GM12801 (cell line): ENCODE results near the gene TRA2B.

ENCODE experiments used
- TF ChIP-seq, protein P1 (sequence below): IDR thresholded peaks from one replicate; pipeline ENCODE4 v1.5.1; 2011; ENCODE audit warnings: control low read depth; ENCODE audit not compliant: insufficient read length; ENCODE audit errors: extremely low read depth

The TRA2B gene

GRCh38 chr3:185978516-185978915 lies 40.7 kb upstream of the TRA2B start:
- TF ChIP-seq, protein P1, sequence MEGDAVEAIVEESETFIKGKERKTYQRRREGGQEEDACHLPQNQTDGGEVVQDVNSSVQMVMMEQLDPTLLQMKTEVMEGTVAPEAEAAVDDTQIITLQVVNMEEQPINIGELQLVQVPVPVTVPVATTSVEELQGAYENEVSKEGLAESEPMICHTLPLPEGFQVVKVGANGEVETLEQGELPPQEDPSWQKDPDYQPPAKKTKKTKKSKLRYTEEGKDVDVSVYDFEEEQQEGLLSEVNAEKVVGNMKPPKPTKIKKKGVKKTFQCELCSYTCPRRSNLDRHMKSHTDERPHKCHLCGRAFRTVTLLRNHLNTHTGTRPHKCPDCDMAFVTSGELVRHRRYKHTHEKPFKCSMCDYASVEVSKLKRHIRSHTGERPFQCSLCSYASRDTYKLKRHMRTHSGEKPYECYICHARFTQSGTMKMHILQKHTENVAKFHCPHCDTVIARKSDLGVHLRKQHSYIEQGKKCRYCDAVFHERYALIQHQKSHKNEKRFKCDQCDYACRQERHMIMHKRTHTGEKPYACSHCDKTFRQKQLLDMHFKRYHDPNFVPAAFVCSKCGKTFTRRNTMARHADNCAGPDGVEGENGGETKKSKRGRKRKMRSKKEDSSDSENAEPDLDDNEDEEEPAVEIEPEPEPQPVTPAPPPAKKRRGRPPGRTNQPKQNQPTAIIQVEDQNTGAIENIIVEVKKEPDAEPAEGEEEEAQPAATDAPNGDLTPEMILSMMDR, result no peak

DNA sequence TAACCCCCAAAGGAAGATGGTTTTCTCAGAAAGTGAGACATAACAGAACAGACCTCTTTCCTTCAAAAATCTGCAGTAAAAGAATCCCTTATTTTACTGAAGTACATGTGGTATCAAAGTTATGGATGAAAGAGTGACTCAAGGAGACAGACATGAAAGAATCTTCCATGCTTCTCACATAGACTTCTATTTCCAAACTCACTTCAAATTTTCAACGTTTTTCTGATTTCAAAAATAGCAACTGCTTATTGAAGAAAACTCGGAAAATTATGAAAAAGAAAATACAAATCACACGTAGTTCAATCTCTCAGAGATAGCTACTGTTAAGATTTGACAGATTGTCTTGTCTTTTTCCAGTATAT lies 39.8 kb upstream of the TRA2B start:
- TF ChIP-seq, protein P1, result no peak

- TF ChIP-seq, protein P1, result peak; percentile 54
These were observed 39.3 kb upstream of the TRA2B start for GRCh38 chr3:185976977-185977678.

- TF ChIP-seq, protein P1, result no peak
These were observed 38.3 kb upstream of the TRA2B start for GRCh38 chr3:185976100-185976499.

GRCh38 chr3:185971579-185971978 lies 33.8 kb upstream of the TRA2B start:
- TF ChIP-seq, protein P1, result no peak

DNA sequence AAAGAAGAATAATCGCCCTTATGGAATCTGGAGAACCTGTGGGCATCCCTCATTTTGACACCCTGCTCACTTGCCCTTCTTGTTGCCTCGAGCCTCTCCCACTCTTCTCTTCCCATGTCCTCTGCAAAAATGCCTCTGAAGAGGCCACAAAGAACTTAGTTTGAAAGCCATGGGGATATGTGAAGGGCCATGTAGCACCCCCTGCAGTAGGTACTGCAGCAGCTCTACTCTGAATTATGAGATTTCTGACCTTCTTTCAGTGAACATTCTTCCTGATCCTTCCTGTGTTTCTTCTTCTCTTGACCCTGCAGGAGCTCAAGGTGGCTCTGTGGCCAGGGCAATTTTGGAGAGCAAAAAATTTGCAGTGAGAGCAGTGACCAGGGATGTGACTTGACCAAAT lies 30.4 kb upstream of the TRA2B start:
- TF ChIP-seq, protein P1, result no peak

GRCh38 chr3:185966655-185967054 lies 28.8 kb upstream of the TRA2B start:
- TF ChIP-seq, protein P1, result no peak

DNA sequence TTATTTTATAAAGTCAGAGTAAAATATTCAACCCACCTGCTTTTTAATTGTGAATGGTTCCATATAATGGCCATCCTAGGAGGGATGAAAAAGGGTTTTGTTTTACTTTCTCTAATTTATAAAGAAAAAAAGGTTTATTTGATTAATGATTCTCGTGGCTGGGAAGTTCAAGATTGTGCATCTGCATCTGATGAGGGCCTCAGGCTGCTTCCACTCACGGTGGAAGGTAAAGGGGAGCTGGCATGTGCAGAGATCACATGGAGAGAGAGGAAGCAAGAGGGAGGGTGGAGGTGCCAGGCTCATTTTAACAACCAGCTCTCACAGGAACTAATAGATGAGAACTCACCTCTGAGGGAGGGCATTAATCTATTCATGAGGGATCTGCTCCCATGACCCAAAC lies 27.7 kb upstream of the TRA2B start:
- TF ChIP-seq, protein P1, result no peak
